Activated naive CD4-positive, alpha-beta T cell treated with Interleukin-2 at 50 U/mL for 16 hours (primary cell): ENCODE measurements around the gene TBX2.
"Not testable (repeated sequence)": the region's sequence is repeated elsewhere in the genome, so short reads cannot be mapped to it uniquely, and the experiment has no call there.

Source experiments
- DNase-seq: peaks from one replicate; pipeline ENCODE4 v3.0.0-alpha.2; 2020

TBX2 gene

GRCh38 chr17:61415374-61416210, 15.9 kb downstream of the TBX2 start:
- DNase-seq = no peak

DNA sequence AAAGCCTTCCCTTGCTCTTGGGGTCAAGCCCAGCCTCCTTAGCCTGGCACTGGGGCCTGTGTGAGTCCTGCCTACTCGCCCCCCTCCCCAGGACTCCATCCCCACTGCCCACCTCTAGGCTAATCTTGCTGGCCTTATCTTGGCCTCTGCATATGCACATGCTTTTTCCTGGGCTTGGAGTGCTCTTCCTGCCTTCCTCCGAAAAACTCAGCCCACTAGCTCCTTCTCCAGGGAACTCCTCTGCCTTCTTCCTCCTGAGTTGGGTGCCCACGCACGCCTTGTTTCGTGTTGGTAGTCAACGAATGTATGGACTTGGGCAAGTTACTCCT, 16.5 kb downstream of the TBX2 start:
- DNase-seq = no peak

- peak; percentile 68 for DNase-seq
These were observed 17.1 kb downstream of the TBX2 start for GRCh38 chr17:61416540-61417363.

DNA sequence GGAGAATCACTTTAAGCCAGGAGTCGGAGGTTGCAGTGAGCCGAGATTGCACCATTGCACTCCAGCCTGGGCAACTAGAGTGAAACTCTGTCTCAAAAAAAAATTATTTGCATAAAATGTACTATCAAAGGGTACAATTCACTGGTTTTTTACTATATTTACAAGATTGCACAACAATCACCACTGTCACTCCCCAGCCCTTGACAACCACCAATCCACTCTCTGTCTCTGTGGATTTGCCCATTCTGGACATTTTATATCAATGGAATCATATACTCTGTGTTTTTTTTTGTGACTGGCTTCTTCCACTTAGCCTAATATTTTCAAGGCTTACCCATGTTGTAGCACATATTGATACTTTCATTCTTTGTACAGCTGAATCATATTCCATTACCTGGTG, 18.8 kb downstream of the TBX2 start:
- no peak for DNase-seq

GRCh38 chr17:61419496-61420046, 19.9 kb downstream of the TBX2 start:
- no peak for DNase-seq

DNA sequence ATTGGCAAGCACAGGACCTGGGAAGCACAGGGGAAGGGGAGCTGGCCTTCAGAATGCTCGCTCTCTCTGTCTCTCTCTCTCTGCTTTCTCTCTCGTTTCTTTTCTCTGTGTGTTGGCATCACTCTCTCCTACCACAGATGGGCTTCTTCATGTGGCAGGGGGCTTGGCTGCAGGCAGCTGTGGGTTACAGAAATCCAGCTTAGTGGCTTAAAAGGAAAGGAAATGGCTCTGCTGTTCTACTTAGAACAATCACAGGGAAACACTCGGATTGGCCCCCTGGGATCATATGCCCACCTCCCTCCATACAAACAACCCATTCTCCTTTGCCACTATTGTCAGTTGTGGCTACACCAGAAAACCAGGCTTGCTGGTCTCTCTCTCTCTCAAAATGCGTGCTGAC, 20.4 kb downstream of the TBX2 start:
- no peak for DNase-seq

GRCh38 chr17:61420745-61421398, 21.2 kb downstream of the TBX2 start:
- no peak for DNase-seq

DNA sequence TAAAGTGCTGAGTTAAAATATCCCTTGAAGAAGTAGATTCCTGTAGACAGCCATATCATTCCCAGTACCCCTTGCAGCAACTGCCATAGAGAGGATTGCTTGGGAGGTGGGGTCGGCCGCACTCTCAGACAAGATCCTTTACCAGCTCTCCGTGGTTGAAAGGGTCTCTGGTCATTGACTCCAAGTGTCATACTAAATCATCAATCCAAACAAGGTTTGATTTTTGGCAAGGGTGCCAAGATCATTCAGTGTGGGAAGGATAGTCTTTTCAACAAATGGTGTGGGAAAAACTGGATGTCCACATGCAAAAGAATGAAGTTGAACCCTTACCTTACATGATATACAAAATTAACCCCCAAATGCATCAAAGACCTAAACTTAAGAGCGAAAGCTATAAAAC, 21.8 kb downstream of the TBX2 start:
- no peak for DNase-seq

GRCh38 chr17:61422116-61422799, 22.6 kb downstream of the TBX2 start:
- DNase-seq = no peak

DNA sequence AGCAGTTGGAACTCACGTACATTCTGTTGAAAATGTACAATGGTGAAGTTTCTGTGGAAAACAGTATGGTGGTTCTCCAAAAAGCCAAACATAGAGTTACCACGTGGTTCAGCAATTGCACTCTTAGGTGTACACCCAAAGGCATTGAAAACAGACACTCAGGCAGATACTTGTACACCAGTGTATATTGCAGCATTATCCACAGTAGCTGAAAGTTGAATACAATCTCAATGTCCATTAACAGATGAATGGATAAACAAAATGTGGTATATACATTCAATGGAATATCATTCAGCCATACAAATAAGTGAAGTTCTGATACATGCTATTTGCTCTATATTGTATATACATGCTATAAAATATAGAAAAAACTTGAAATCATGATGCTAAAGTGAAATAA, 23.2 kb downstream of the TBX2 start:
- no peak for DNase-seq

DNA sequence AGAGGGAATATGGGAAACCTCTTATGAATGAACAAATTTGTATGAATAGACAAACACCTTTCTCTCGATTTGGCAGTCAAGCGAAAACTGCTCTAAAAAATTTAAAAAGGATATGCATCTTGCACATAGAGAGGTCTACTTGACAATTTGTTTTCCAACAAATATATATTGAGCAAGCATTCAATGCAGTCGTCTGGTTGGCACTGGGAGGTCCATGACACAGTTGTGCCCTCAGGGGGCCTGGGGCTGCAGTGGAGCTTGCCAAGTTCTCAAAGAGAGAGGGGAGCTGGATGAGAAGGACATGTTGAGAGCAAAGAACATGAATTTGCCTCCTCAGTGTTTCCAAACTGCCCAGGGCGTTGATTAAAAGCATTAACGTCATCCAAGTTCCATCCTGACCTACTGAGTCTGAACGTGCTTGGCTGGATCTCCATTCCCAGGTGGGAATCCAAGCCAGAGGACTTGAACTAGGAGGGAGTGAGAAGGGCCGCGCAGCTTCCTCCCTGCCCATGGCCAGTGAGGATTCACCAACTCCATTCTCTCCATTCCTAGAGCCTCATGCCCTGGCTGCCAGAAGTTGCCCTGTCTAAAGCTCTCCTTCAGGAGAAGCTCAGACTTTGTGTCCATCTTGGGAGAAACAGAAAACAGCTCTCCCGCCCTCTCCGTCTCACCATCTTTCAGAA, 24.5 kb downstream of the TBX2 start:
- DNase-seq = no peak

- DNase-seq = no peak
These were observed 26.2 kb downstream of the TBX2 start for GRCh38 chr17:61425682-61426481.

DNA sequence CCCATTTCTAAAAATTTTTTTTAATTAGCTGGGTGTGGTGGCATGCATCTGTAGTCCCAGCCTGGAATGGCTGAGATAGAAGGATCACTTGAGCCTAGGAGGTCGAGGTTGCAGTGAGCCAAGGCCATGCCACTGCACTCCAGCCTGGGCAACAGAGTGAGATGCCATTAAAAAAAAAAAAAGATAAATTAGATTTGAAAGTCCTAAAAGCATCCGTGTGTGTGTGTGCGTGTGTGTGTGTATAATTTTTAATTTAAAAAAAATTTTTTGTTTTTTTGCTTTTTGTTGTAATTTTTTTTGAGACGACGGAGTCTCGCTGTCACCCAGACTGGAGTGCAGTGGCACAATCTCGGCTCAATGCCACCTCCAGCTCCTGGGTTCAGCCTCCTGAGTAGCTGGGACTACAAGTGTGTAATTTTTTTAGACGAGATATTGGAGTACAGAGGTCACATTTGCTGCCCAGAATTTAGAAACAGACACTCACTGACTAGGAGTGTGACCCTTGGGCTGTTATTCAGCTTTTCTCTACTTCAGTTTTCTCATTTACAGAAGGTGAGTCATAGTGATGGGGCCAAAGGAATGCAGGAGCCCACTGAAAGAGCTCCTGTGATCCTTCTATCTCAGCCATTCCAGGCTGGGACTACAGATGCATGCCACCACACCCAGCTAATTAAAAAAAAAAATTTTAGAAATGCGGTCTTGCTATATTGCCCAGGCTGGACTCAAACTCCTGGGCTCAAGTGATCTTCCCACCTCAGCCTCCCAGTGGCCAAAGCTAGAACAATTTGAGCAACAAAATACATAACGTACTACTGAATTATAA, 27.1 kb downstream of the TBX2 start:
- DNase-seq = no peak

GRCh38 chr17:61427567-61427966, 27.9 kb downstream of the TBX2 start:
- no peak for DNase-seq

DNA sequence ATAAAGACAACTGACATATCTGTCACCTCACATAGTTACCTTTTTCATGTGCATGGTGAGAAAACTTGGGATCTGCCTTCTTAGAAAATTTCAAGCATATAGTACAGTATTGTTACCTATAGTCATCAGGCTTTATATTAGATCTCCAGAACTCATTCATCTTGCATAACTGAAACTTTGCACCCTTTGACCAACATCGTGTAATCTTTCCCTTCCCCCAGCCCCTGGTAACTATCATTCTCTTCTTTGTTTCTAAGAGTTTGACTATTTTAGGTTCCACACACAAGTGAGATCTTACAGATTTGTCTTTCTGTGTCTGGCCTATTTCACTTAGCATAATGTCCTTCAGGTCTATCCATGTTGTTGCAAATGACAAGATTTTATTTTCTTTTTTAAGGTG, 29.6 kb downstream of the TBX2 start:
- no peak for DNase-seq

DNA sequence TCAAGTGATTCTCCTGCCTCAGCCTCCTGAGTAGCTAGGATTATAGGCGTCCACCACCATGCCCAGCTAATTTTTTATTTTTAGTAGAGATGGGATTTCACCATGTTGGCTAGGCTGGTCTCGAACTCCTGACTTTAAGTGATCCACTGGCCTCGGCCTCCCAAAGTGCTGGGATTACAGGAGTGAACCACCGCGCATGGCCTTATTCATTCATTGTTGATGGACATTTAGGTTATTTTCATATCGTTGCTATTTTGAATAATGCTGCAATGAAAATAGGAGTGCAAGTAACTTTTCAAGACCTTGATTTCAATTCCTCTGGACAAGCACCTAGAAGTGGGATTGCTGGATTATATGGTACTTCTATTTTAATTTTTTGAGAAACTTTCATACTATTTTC, 30.2 kb downstream of the TBX2 start:
- DNase-seq = not testable (repeated sequence)

GRCh38 chr17:61431594-61432311, 32.1 kb downstream of the TBX2 start:
- no peak for DNase-seq

GRCh38 chr17:61436273-61436672, 36.6 kb downstream of the TBX2 start:
- no peak for DNase-seq

DNA sequence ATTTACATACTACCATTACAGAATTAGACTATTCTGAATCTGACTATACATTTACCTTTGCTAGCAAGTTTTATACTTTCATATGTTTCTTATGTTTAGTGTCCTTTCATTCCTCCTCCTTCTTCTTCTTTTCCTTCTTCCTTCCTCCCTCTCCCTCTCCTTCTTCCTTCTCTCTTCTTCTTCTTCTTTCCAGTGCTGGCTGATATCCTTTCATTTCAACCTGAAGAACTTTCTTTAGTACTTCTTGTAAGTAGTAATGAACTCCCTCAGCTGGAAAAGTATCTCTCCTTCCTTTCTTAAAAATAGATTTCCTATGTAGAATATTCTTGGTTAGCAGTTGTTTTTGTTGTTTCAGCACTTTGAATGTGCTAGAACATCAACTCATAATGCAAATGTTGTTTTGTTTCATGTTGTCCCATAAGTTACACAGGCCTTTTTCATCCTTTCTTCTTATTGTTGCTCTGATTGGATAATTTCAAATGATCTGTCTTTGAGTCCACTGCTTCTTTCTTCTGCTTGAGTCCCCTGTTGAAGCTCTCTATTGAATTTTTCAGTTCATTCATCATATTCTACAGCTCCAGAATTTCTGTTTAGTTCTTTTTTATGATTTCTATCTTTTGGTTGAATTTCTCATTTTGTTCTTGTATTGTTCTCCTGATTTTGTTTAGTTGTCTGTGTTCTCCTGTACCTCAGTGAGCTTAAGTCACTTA, 37.5 kb downstream of the TBX2 start:
- no peak for DNase-seq
